ENCODE measurements around the gene SLC33A1. TPM values are rescaled to one million over a fixed set of nuclear protein-coding genes. Genes with fewer than 3 reads are reported as not detected.

Gene SLC33A1
- total RNA-seq, 1 donor from 2014 or later = 30.6 TPM

DNA sequence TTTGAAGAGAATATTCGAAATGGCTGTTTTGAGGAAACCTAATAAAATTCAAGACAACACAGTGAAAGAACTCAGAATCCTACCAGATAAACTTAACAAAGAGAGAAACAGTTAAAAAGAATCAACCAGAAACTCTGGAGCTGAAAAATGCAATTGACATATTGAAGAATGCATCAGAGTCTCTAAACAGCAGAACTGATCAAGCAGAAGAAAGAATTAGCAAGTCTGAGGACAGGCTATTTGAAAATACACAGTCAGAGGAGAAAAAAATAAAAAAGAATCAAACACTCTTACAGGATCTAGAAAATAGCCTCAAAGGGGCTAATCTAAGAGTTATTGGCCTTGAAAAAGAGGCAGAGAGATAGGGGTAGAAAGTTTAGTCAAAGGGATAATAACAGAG is 61.7 kb downstream of the SLC33A1 start:
- H3K4me1 Mint-ChIP-seq (ENCODE audit: unreplicated experiment) = no peaks in the 10 kb centered on the region
- no peak overlapping the region for H3K27ac Mint-ChIP-seq (ENCODE audit: unreplicated experiment)
- peaks cover 18% of the 10 kb centered on the region for H3K9me3 Mint-ChIP-seq (ENCODE audit: unreplicated experiment)
- no peak overlapping the region for H3K4me3 Mint-ChIP-seq (ENCODE audit: unreplicated experiment)
- TF ChIP-seq, protein P1, sequence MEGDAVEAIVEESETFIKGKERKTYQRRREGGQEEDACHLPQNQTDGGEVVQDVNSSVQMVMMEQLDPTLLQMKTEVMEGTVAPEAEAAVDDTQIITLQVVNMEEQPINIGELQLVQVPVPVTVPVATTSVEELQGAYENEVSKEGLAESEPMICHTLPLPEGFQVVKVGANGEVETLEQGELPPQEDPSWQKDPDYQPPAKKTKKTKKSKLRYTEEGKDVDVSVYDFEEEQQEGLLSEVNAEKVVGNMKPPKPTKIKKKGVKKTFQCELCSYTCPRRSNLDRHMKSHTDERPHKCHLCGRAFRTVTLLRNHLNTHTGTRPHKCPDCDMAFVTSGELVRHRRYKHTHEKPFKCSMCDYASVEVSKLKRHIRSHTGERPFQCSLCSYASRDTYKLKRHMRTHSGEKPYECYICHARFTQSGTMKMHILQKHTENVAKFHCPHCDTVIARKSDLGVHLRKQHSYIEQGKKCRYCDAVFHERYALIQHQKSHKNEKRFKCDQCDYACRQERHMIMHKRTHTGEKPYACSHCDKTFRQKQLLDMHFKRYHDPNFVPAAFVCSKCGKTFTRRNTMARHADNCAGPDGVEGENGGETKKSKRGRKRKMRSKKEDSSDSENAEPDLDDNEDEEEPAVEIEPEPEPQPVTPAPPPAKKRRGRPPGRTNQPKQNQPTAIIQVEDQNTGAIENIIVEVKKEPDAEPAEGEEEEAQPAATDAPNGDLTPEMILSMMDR (IDR thresholded peaks at IDR 0.05) = no peak
- H3K27me3 Mint-ChIP-seq (ENCODE audit: unreplicated experiment) = no peaks in the 10 kb centered on the region
- peaks cover 36% of the 10 kb centered on the region for H3K36me3 Mint-ChIP-seq (ENCODE audit: unreplicated experiment)
- DNase-seq (ENCODE audit: extremely low spot score, unreplicated experiment) = no peak

DNA sequence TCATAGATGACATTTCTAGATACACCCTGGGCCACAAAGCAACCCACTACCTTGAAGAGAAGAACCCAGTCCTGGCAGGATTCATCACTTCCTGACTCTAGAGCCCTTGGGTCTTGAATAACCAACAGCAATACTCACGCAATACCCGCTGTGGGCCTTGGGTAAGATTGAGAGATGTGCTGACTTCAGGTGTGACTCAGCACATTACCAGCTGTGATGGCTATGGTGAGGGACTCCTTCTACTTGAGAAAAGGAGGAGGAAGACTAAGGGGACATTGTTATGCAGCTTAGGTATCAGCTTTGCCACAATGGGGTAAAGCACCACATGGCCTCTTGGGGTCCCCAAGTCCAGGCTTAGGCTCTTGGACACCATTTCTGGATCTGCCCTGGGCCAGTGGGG is 63.0 kb downstream of the SLC33A1 start:
- Mint-ChIP-seq H3K27ac (ENCODE audit: unreplicated experiment) (no peak overlapping the region), H3K4me3 (ENCODE audit: unreplicated experiment) (no peak overlapping the region), H3K36me3 (ENCODE audit: unreplicated experiment) (peaks cover 23% of the 10 kb centered on the region), H3K27me3 (ENCODE audit: unreplicated experiment) (no peaks in the 10 kb centered on the region), H3K4me1 (ENCODE audit: unreplicated experiment) (no peaks in the 10 kb centered on the region), H3K9me3 (ENCODE audit: unreplicated experiment) (peaks cover 13% of the 10 kb centered on the region)
- TF ChIP-seq, protein P1 (IDR thresholded peaks at IDR 0.05) = no peak
- no peak for DNase-seq (ENCODE audit: extremely low spot score, unreplicated experiment)

DNA sequence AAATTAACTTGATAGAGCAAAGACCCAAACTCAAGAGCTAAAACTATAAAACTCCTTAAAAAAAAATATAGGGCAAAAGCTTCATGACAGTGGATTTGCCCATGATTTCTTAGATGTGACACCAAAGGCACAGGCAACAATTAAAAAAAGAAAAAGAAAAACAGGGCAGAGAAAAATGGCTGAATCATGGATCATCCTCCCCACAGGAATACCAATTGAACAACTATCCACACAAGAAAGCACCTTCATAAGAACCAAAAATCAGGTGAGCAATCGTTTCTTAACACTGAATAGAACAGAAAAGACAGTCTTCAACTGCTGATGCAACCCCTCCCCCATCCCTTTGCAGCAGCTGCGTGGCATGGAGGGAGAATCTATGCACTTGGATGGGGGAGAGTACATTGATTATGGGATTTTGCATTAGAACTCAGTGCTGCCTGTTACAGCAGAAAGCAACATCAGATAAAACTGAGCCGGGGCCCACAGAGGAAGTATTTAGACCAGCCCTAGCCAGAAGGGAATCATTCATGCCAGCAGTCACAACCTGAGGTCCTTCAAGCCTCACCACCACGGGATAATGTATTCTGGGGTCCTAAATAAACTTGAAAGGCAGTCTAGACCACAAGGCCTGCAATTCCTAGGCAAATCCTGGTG is 63.8 kb downstream of the SLC33A1 start:
- DNase-seq (ENCODE audit: extremely low spot score, unreplicated experiment) = no peak
- Mint-ChIP-seq H3K36me3 (ENCODE audit: unreplicated experiment) (peaks cover 23% of the 10 kb centered on the region), H3K4me1 (ENCODE audit: unreplicated experiment) (no peaks in the 10 kb centered on the region), H3K9me3 (ENCODE audit: unreplicated experiment) (peaks cover 10% of the 10 kb centered on the region), H3K27me3 (ENCODE audit: unreplicated experiment) (no peaks in the 10 kb centered on the region), H3K27ac (ENCODE audit: unreplicated experiment) (no peak overlapping the region), H3K4me3 (ENCODE audit: unreplicated experiment) (no peak overlapping the region)
- TF ChIP-seq, protein P1 (IDR thresholded peaks at IDR 0.05) = no peak

DNA sequence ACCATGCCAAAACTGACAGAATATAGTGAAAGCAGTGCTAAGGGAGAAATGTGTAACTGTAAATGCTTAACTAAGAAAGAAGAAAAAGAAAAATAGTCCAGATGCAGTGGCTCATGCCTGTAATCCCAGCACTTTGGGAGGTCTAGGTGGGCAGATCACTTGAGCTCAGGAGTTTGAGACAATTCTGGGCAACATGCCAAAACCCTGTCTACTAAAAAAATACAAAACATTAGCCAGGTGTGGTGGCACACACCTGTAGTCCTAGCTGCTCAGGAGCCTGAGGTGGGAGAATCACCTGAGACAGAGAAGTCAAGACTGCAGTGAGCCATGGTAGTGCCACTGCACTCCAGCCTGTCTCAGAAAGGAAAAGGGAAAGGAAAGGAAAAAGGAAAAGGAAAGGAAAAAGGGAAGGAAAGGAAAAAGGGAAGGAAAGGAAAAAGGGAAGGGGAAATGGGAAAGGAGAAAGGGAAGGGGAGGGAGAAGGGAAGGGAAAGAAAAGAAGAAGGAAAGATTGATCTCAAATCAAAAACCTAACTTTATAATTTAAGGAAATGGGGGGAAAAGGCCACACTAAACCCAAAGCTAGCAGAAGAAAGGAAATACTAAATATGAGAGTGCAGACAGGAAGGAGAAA is 68.4 kb downstream of the SLC33A1 start:
- Mint-ChIP-seq H3K4me1 (ENCODE audit: unreplicated experiment) (no peaks in the 10 kb centered on the region), H3K27ac (ENCODE audit: unreplicated experiment) (no peak overlapping the region), H3K9me3 (ENCODE audit: unreplicated experiment) (peaks cover 7% of the 10 kb centered on the region), H3K27me3 (ENCODE audit: unreplicated experiment) (no peaks in the 10 kb centered on the region), H3K4me3 (ENCODE audit: unreplicated experiment) (no peak overlapping the region), H3K36me3 (ENCODE audit: unreplicated experiment) (peaks cover 17% of the 10 kb centered on the region)
- TF ChIP-seq, protein P1 (IDR thresholded peaks at IDR 0.05) = no peak
- no peak for DNase-seq (ENCODE audit: extremely low spot score, unreplicated experiment)

DNA sequence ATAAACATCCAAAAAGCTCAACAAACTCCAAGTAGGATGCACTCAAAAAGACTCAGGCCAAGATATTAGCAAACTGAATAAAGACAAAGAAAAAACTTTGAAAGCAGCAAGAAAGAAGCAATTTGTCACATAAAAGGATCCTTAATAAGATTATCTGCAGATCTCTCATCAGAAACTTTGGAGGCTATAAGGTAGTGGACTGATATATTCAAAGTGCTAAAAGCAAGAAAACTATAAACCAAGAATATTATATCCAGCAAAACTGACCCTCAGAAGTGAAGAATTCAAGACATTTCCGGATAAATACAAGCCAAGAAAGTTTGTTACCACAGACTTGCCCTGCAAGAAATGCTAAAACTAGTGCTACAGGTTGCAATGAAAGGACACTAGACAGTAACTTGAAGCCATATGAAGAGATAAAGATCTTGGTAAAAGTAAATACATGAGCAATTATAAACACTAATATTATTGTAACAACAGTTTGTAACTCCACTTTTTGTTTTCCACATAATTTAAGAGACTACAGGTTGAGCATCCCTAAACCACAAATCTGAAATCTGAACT is 71.8 kb downstream of the SLC33A1 start:
- TF ChIP-seq, protein P1 (IDR thresholded peaks at IDR 0.05) = no peak
- H3K36me3 Mint-ChIP-seq (ENCODE audit: unreplicated experiment) = peaks cover 18% of the 10 kb centered on the region
- DNase-seq (ENCODE audit: extremely low spot score, unreplicated experiment) = no peak
- peaks cover 7% of the 10 kb centered on the region for H3K9me3 Mint-ChIP-seq (ENCODE audit: unreplicated experiment)
- no peaks in the 10 kb centered on the region for H3K27me3 Mint-ChIP-seq (ENCODE audit: unreplicated experiment)
- peaks cover 13% of the 10 kb centered on the region for H3K4me1 Mint-ChIP-seq (ENCODE audit: unreplicated experiment)
- H3K27ac Mint-ChIP-seq (ENCODE audit: unreplicated experiment) = no peak overlapping the region
- H3K4me3 Mint-ChIP-seq (ENCODE audit: unreplicated experiment) = no peak overlapping the region
